BJ (cell line): ENCODE measurements around the gene CNTNAP4. TPM values are rescaled to one million over a fixed set of nuclear protein-coding genes. Genes with fewer than 3 reads are reported as not detected.

Experiments used
- CTCF ChIA-PET: fragments of 350-600 bp; formaldehyde crosslinking; extraction: SDS; loops from one replicate; lab custom pipeline; 2021; ENCODE audit warnings: antibody characterized with exemption, inconsistent platforms; lab: Yijun Ruan, JAX
- POLR2A ChIA-PET: fragments of 300-600 bp; sonication (Branson Sonifier 250); formaldehyde crosslinking; extraction: SDS; loops from one replicate; lab custom pipeline; 2021; ENCODE audit warnings: antibody characterized with exemption; lab: Charles Lee
- DNase-seq: peaks from one replicate; pipeline ENCODE4 v3.0.0-alpha.2; 2011; ENCODE audit warnings: low read depth
- H3K27me3 ChIP-seq: 2 replicates; pipeline ENCODE4 v1.6.0; 2011; ENCODE audit warnings: low read length; ENCODE audit not compliant: control insufficient read depth, insufficient read depth
- H3K36me3 ChIP-seq: 2 replicates; pipeline ENCODE4 v1.5.1; 2011; ENCODE audit warnings: low read length; ENCODE audit not compliant: control insufficient read depth, insufficient read depth
- H3K4me3 ChIP-seq: 2 replicates; pipeline ENCODE4 v1.5.1; 2011; ENCODE audit warnings: low read depth, mild to moderate bottlenecking, control low read depth, low read length
- polyA plus RNA-seq: library from polyadenylated mRNA; depleted of rRNA; stranded (reverse); fragments of >200 nt; gene quantifications from 2 replicates; pipeline ENCODE4 v1.2.3, GENCODE V29; 2011
- TF ChIP-seq, protein P1 (sequence below): IDR thresholded peaks from 2 replicates; pipeline ENCODE4 v1.5.1; 2011; ENCODE audit warnings: low read depth, mild to moderate bottlenecking, control low read depth, inconsistent platforms, low read length, moderate library complexity; ENCODE audit not compliant: insufficient read depth

Gene CNTNAP4
- polyA plus RNA-seq, 1 experiment, result not detected

DNA sequence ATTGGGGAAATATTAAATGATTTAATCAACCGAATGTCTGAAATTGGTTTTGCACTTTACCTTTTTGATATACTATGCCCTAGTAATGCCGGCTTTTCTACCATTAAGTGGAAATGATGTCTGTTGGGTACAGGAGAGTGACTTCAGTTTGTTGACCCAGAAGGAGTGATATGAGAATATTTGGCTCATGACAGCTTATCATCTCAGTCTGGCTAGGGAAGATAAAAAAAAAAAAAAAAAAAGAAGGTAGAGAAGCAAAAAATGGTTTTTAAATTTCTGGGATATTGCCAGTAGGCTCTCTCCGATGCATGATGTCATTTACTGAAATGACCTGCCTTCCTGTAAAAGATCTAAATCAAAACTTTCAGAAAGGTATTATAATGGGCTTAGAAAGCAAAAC lies 69.0 kb downstream of the CNTNAP4 start:
- H3K36me3 ChIP-seq, result no peaks in the 10 kb centered on the region
- no peak overlapping the region for H3K4me3 ChIP-seq
- no peak for DNase-seq
- ChIA-PET CTCF (interaction anchor here (0.8 kb wide), 1 partner anchor 20 kb away, joined by 3 read pairs; no protein-coding TSS in a partner anchor), POLR2A (no interaction called here)
- TF ChIP-seq, protein P1, sequence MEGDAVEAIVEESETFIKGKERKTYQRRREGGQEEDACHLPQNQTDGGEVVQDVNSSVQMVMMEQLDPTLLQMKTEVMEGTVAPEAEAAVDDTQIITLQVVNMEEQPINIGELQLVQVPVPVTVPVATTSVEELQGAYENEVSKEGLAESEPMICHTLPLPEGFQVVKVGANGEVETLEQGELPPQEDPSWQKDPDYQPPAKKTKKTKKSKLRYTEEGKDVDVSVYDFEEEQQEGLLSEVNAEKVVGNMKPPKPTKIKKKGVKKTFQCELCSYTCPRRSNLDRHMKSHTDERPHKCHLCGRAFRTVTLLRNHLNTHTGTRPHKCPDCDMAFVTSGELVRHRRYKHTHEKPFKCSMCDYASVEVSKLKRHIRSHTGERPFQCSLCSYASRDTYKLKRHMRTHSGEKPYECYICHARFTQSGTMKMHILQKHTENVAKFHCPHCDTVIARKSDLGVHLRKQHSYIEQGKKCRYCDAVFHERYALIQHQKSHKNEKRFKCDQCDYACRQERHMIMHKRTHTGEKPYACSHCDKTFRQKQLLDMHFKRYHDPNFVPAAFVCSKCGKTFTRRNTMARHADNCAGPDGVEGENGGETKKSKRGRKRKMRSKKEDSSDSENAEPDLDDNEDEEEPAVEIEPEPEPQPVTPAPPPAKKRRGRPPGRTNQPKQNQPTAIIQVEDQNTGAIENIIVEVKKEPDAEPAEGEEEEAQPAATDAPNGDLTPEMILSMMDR, result no peak
- no peaks in the 10 kb centered on the region for H3K27me3 ChIP-seq

DNA sequence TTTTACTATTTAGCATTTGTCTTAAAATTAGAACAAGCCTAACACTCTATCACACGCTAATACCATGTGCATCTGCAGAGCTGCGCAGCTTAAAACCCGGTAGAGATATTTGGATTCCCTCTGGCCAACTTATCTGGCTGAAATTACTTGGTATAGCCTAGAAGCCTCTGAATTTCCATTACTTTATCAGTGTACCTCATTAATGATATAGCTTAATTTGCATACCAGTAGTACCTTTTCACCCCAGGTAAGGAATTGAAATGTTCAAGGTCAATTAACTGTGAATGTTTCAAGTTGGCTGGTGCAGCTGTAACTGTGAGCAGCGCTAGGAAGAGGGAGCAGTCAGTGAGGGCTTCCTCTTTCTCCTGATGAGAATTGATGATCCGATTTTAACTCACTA lies 74.2 kb downstream of the CNTNAP4 start:
- Histone ChIP-seq H3K4me3 (no peak overlapping the region), H3K27me3 (no peaks in the 10 kb centered on the region), H3K36me3 (no peaks in the 10 kb centered on the region)
- TF ChIP-seq, protein P1, result no peak
- CTCF ChIA-PET, result no interaction called here
- DNase-seq, result no peak
- POLR2A ChIA-PET, result no interaction called here

DNA sequence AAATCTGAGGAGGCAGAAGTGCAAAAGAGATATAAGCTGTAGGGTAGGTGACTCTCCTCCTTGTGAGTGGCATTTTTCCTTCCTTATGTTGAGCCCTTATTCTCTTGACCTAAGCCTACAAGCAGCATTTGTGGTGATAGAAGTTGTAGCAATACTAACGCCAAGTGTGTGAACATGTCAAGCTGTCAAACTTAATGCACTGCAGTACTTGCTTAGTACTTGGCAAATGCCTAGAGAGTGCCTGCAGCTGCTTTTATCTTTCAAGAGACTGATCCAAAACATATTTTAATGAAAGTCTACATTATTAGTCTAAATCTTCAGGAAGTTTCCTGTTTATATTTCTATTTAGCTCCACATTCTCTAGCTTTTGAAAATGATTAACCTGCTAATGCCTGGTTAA lies 83.2 kb downstream of the CNTNAP4 start:
- ChIA-PET CTCF (no interaction called here), POLR2A (no interaction called here)
- H3K4me3 ChIP-seq, result no peak overlapping the region
- no peak for DNase-seq
- no peaks in the 10 kb centered on the region for H3K27me3 ChIP-seq
- H3K36me3 ChIP-seq, result no peaks in the 10 kb centered on the region
- TF ChIP-seq, protein P1, result no peak

DNA sequence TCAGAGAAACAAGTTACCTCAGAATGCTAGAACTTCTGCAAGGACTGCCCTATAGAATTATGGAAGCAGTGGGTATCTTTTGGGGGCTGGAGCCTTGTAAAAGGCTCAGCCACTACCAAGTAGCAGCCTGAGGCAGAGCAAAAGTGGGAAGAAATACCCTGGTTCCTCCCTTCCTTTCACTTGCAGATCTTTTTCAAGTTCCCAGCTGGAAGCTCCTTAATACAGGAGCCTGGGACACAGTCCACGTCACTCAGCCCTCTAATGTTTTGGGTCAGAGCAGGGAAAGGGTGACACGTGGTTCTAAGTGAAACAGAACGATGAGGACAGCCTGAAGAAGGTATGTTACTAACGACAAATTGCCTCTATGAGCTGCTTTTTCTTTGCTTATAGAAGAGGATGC lies 93.1 kb downstream of the CNTNAP4 start:
- ChIA-PET POLR2A (no interaction called here), CTCF (no interaction called here)
- H3K4me3 ChIP-seq, result no peak overlapping the region
- H3K27me3 ChIP-seq, result no peaks in the 10 kb centered on the region
- no peak for DNase-seq
- no peaks in the 10 kb centered on the region for H3K36me3 ChIP-seq
- TF ChIP-seq, protein P1, result no peak

DNA sequence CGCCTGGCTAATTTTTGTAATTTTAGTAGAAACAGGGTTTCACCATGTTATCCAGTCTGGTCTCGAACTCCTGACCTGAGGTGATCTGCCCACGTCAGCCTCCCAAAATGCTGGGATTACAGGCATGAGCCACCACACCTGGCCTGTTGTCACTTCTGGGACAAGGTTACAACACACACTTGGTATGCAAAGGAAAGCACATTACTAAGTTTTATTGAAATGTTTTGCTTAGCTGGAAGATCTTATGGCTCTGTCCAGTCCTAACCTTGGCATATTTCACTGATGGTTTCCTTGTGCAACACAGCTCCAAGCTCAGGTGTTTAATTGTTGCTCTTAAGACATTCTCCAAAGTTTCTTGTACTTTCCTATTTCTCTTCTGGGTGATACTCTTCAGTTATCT lies 94.2 kb downstream of the CNTNAP4 start:
- CTCF ChIA-PET, result interaction anchor here (0.6 to 0.8 kb wide), 2 partner anchors 141 to 216 kb away, joined by 3 read pairs; no protein-coding TSS in a partner anchor
- Histone ChIP-seq H3K4me3 (no peak overlapping the region), H3K27me3 (no peaks in the 10 kb centered on the region), H3K36me3 (no peaks in the 10 kb centered on the region)
- TF ChIP-seq, protein P1, result no peak
- no peak for DNase-seq
- POLR2A ChIA-PET, result no interaction called here
